Vagina (tissue), 2 donors: ENCODE data around the gene ST8SIA3.

ENCODE experiments used
- POLR2A ChIP-seq, 2 donors: fragments of 450-650 bp; IDR thresholded peaks; one replicate each; pipeline ENCODE4 v1.6.1; 2017; ENCODE audit warnings: antibody characterized with exemption in 2 of 2, mild to moderate bottlenecking in 2 of 2, moderate library complexity in 2 of 2
- POLR2AphosphoS5 ChIP-seq, 2 donors: sonication (generic); formaldehyde crosslinking; IDR thresholded peaks; one replicate each; pipeline ENCODE4 v1.9.0; 2017; ENCODE audit warnings: antibody characterized with exemption in 2 of 2, mild to moderate bottlenecking in 2 of 2, low read depth in 1 of 2; ENCODE audit not compliant: insufficient read depth in 1 of 2

DNA sequence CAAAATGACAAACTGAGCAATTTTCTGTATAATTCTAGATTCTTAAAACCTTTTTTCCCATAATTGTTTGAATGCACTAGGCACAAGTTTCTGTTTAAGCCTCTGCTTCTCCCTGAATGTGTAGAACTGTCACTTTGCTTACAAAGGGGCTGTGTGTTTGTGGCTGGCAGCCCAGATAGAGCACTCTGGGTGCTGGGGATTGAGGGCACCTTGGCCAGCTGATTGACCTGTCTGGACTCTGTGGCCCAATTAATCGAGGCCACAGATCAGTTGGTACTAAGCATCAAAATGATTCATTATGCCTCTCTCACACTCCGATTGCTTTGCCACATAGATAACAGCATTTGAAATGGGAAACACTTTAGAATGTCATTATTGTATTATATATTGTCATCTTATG lies 12.1 kb downstream of the ST8SIA3 start:
- no peak for TF ChIP-seq POLR2AphosphoS5 (IDR thresholded peaks at IDR 0.05; ENCODE audit: insufficient read depth in 1 of 2, low read depth in 1 of 2)
- no peak for TF ChIP-seq POLR2A (IDR thresholded peaks at IDR 0.05)
